Stimulated activated memory B cell treated with anti-CD40 and anti-IgM and Interleukin-4, amounts not matched to agents 10 μg/mL and 1 μg/mL and 100 μg/mL, for 72 hours (primary cell): ENCODE measurements around the gene SLC39A8.

Source experiments
- ATAC-seq: fragments of 150-1000 bp; cut with Tn5 transposase; 2 replicates; pipeline ENCODE4 v1.10.0; 2021
- H3K27ac Mint-ChIP-seq: one replicate; pipeline ENCODE4 v1.8.0; 2022; ENCODE audit warnings: mild to moderate bottlenecking, mixed read lengths
- H3K27me3 Mint-ChIP-seq: one replicate; pipeline ENCODE4 v1.8.0; 2022; ENCODE audit warnings: mixed read lengths
- H3K36me3 Mint-ChIP-seq: one replicate; pipeline ENCODE4 v1.8.0; 2022; ENCODE audit warnings: mixed read lengths
- H3K4me1 Mint-ChIP-seq: one replicate; pipeline ENCODE4 v1.8.0; 2022; ENCODE audit warnings: mixed read lengths
- H3K4me3 Mint-ChIP-seq: one replicate; pipeline ENCODE4 v1.8.0; 2022; ENCODE audit warnings: mild to moderate bottlenecking, moderate library complexity, mixed read lengths
- H3K9me3 Mint-ChIP-seq: one replicate; pipeline ENCODE4 v1.8.0; 2022; ENCODE audit warnings: mixed read lengths

SLC39A8 gene

DNA sequence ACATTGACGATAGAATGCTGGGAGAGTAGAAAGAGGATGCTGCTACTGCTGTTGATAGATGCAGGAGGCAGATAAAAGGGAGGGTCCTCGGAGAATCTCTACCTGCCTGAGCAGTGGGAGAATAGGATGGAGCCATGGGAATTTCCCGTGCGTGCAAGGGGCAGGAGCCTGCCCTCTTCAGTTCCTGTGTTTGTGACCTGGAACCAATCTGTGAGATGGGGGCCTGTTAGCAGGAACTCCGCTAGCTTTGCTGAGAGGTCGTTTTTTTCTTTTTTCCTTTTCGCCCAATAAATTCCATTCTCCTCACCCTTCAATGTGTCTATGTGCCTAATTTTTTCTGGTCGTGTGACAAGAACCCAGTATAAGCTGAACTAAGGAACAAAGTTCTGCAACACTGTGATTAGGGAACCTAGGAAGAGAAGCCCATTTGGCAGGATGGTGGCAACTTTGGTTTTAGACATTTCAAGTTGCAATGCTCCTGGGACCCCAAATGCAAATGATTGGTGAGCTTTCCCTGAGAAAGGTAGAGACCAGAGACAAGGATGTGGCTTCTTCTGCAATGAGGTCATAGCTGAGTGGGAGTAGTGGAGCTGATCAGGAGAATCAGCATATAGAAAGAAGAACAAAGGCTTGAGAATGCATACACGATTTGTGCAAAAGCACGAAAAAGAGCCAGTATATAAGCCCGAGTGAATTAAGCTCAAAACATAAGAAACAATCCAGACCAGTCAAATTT, 23.9 kb downstream of the SLC39A8 start:
- Mint-ChIP-seq H3K27me3 (no peaks in the 10 kb centered on the region), H3K4me3 (peak overlapping the region; percentile 18), H3K27ac (peak overlapping the region; percentile 21), H3K9me3 (no peaks in the 10 kb centered on the region), H3K4me1 (peaks cover 33% of the 10 kb centered on the region), H3K36me3 (peaks cover 33% of the 10 kb centered on the region)
- ATAC-seq: peak; percentile 84

DNA sequence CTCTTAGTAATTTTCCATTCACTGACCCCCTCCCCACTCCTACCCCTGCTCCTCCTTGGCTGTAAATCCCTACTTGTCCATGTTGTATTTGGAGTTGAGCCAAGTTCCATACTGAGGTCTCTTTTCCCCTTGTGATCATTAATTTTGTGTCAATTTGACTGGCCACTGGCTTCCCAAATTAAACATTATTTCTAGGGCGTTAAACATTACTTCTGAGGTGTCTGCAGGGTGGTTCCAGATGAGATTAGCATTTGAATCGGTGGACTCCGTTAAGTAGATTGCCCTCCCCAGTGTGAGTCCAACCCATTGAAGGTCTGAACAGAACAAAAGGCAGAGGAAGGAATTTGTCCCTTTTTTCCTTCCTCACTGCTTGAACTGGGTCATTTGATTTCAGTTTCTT, 25.7 kb downstream of the SLC39A8 start:
- H3K4me3 Mint-ChIP-seq: no peak overlapping the region
- ATAC-seq: no peak
- no peaks in the 10 kb centered on the region for H3K9me3 Mint-ChIP-seq

DNA sequence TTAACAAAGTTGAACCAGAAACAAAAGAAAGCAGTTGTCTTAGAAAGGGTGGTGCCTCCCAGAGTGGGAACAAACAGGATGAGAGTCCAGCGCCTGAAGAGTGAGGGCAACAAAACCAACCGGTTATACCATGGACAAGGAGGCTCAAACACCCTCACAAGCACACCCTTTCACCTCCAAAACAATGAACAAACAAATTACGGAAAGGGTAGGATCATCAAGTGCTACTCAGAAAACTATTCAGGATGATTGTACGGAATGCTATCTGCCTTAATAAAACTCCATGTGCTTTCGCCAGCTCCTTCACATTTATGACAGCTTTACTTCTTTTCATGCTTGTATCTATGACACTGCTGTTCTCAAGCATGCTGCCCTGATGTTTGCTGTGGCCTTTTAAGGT, 26.8 kb downstream of the SLC39A8 start:
- Mint-ChIP-seq H3K27me3 (no peaks in the 10 kb centered on the region), H3K4me1 (peaks cover 26% of the 10 kb centered on the region), H3K36me3 (peaks cover 32% of the 10 kb centered on the region), H3K4me3 (no peak overlapping the region), H3K27ac (no peak overlapping the region), H3K9me3 (no peaks in the 10 kb centered on the region)
- no peak for ATAC-seq

More for the DNA sequence above, 25.7 kb downstream of the SLC39A8 start:
- H3K27me3 Mint-ChIP-seq: no peaks in the 10 kb centered on the region
- peaks cover 28% of the 10 kb centered on the region for H3K36me3 Mint-ChIP-seq
- peaks cover 26% of the 10 kb centered on the region for H3K4me1 Mint-ChIP-seq
- H3K27ac Mint-ChIP-seq: no peak overlapping the region

DNA sequence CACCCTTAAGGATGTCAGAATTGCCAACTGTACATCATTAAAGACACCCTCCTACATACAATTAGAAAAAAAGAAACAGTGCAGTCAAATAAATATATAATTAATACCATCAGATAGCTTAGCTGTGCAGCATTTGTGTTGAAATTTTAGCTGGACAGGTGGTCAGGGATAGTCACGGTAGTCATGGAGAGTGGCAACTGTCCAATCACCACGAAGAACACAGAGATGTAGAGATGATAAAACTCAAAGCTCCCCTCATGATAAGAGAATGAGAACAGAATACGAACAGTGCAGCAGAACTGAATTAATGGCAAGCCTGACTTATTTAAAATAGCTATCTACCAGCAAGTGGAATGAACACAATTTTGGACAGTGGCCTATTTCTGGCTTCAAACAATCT, 27.2 kb downstream of the SLC39A8 start:
- no peak overlapping the region for H3K27ac Mint-ChIP-seq
- no peak for ATAC-seq
- no peaks in the 10 kb centered on the region for H3K9me3 Mint-ChIP-seq
- no peak overlapping the region for H3K4me3 Mint-ChIP-seq
- peaks cover 24% of the 10 kb centered on the region for H3K4me1 Mint-ChIP-seq
- peaks cover 29% of the 10 kb centered on the region for H3K36me3 Mint-ChIP-seq
- H3K27me3 Mint-ChIP-seq: no peaks in the 10 kb centered on the region

DNA sequence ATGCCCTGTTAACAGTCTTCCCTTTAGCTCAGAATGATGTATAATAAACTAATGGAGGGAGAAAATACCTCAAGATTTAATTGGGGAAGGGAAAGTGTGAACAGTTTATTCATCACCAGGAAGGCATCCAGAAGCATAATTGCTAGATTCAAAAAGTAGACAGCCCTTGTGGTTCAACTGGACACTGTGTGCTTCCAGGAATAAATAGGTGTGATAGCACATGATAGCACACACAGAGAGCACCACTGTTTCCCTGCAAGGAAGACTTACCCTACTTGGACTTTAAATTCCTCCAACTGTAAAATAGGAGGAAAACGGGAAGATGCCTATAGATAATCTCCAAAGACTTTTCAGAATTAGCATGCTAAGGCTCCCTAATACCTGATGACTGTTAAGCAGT, 27.8 kb downstream of the SLC39A8 start:
- Mint-ChIP-seq H3K36me3 (peaks cover 26% of the 10 kb centered on the region), H3K27me3 (no peaks in the 10 kb centered on the region), H3K9me3 (no peaks in the 10 kb centered on the region), H3K27ac (no peak overlapping the region), H3K4me1 (peaks cover 18% of the 10 kb centered on the region), H3K4me3 (no peak overlapping the region)
- no peak for ATAC-seq

DNA sequence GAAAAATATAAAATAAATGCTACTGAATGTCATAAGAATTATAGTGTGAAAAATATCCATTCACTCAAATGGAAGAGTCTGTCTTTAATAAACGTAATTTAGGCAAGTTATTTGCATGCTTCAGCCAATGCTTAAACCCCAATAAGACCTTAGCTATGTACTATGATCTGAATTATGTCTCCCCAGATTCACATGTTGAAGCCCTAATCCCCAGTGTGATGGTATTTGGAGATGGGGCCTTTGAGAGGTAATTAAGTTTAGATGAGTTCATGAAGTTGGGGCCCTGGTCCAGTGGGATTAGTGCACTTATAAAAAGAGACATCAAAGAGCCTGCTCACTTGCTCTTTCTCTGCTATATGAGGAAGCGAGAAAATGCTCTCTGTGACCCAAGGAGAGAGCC, 28.7 kb downstream of the SLC39A8 start:
- ATAC-seq: no peak
- Mint-ChIP-seq H3K27me3 (no peaks in the 10 kb centered on the region), H3K36me3 (peaks cover 26% of the 10 kb centered on the region), H3K4me3 (no peak overlapping the region), H3K4me1 (peaks cover 10% of the 10 kb centered on the region), H3K9me3 (no peaks in the 10 kb centered on the region), H3K27ac (no peak overlapping the region)

DNA sequence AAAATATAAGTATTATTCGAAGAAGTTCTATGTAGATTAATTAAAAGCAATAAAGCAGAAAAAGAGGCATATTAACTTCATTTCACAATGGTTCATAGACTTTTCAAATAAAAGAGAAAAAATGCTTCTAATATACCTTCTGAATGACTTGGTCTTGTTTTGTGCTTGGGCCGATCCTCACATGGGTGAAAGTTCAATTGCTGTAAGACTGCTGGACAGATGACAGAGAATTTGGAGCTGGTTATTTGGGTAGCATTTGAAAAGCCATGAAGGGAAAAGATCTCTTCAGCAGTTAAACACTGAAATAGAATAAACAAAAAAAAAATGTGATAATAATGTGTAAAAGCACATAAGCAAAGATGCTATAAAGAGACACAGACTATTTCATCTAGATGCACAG, 29.8 kb downstream of the SLC39A8 start:
- no peaks in the 10 kb centered on the region for H3K27me3 Mint-ChIP-seq
- H3K36me3 Mint-ChIP-seq: peaks cover 28% of the 10 kb centered on the region
- H3K4me1 Mint-ChIP-seq: no peaks in the 10 kb centered on the region
- H3K9me3 Mint-ChIP-seq: no peaks in the 10 kb centered on the region
- no peak overlapping the region for H3K27ac Mint-ChIP-seq
- no peak for ATAC-seq
- H3K4me3 Mint-ChIP-seq: no peak overlapping the region

DNA sequence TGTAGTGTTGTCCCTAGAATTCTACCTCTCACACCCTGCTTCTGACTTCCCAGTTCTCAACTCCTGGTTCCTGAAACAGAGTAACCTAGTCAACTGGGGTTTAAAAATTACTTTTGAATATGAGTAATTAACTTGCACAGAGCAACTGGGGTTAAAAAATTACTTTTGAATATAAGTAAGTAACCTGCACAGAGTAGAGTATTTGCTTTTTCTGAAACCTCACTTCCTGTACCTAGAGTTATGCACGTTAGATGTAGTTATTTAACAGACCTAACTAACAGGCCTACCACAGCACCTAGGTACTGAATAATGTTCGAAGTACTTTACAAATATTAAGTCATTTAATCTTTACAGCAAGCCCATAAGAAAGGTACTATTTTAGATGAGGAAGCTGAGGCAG, 32.9 kb downstream of the SLC39A8 start:
- H3K36me3 Mint-ChIP-seq: peaks cover 37% of the 10 kb centered on the region
- ATAC-seq: no peak
- H3K9me3 Mint-ChIP-seq: no peaks in the 10 kb centered on the region
- H3K4me3 Mint-ChIP-seq: no peak overlapping the region
- no peaks in the 10 kb centered on the region for H3K27me3 Mint-ChIP-seq
- H3K4me1 Mint-ChIP-seq: no peaks in the 10 kb centered on the region
- H3K27ac Mint-ChIP-seq: no peak overlapping the region

DNA sequence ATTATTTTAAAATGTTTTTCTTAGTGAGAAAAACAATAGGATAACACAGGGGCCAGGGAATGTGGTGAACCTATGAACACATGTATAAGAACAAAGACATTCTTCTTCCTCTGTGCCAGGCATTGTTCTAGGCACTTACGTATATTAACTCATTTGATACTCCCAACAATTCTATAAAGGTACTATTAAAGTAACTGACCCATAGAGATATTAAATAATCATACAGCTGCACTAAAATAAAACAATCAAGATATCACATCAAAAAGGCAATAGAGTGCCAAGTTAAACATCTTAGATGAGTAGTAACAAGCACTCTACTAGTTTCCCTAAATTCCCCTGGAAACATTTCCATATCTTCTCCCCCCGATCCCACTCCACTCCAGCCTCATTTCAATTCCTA, 33.4 kb downstream of the SLC39A8 start:
- Mint-ChIP-seq H3K9me3 (no peaks in the 10 kb centered on the region), H3K4me3 (no peak overlapping the region), H3K4me1 (no peaks in the 10 kb centered on the region), H3K36me3 (peaks cover 32% of the 10 kb centered on the region), H3K27me3 (no peaks in the 10 kb centered on the region), H3K27ac (no peak overlapping the region)
- no peak for ATAC-seq

DNA sequence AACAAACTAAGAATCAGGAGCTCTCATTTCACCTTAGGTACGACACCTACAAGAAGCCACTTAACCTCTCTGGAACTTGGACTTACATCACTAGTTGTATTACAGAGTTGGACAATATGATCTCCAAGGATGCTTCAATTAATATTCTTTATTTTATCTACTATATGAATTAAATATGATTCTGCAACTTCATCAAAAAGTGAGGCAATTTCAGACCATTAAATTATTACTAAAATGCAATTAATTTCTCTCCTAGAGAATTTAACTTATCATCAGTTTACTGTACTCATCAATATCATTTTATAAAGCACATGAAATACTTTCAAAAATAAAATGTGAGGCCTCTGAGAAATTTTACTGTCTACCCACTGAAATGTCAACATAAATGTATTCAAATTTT, 33.9 kb downstream of the SLC39A8 start:
- H3K27me3 Mint-ChIP-seq: no peaks in the 10 kb centered on the region
- no peaks in the 10 kb centered on the region for H3K4me1 Mint-ChIP-seq
- peaks cover 31% of the 10 kb centered on the region for H3K36me3 Mint-ChIP-seq
- no peak overlapping the region for H3K27ac Mint-ChIP-seq
- H3K4me3 Mint-ChIP-seq: no peak overlapping the region
- no peaks in the 10 kb centered on the region for H3K9me3 Mint-ChIP-seq
- ATAC-seq: no peak

DNA sequence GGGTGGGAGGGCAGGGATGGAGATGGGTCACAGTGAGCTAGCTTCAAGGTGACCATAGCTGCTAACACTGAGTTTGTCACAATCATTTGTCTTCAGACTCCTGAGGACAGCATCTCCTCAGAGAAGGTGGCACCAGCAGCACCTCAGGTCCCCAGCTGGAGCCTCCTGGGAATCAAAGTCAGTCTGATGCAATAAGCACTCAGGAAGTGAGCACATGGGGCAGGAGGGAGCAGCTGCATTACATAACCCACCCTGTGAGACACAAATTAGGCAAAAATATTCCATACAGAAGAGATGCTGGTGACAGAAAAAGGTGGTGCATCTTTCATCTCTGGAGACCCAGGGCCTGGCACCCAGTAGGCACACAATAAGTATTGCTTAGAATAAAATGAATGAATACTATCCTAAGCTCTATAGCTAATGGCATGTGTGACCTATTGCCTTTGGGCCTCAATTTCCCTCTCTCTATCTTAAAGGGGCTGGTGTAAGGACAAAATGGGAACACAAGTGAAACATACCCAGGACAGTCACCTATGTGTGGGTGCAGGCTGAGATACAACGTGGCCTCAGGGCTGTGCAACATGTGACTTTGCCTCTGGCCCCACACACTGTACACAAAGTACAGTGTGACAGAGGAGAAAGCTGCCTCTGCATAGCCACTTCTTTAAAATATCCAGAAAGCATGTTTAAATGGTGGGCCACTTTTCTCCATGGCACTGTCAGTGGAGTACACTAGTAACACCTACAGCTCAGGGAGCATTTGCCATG, 37.1 kb downstream of the SLC39A8 start:
- Mint-ChIP-seq H3K27me3 (no peaks in the 10 kb centered on the region), H3K4me1 (no peaks in the 10 kb centered on the region), H3K36me3 (peaks cover 33% of the 10 kb centered on the region), H3K27ac (no peak overlapping the region), H3K9me3 (no peaks in the 10 kb centered on the region), H3K4me3 (no peak overlapping the region)
- ATAC-seq: no peak

DNA sequence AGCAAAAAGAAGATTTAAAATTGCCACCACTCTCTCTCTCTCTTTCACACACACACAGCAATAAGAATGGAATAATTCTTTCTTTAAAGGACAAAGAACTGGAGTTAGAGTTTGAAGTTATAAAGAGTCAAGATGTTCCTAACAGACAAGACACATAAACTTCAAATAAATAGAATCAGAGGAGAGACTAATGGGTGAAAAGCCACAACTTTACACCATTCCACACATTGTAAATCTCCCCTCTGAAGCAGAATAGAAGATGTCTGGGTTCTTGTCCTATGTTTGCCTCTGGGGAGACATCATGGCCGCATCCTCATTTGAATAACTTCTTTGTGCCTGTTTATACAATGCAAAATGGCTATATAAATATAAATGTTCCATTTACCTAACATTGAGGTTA, 39.6 kb downstream of the SLC39A8 start:
- no peak for ATAC-seq
- H3K4me1 Mint-ChIP-seq: peaks cover 6% of the 10 kb centered on the region
- H3K9me3 Mint-ChIP-seq: no peaks in the 10 kb centered on the region
- peaks cover 44% of the 10 kb centered on the region for H3K36me3 Mint-ChIP-seq
- no peak overlapping the region for H3K4me3 Mint-ChIP-seq
- no peaks in the 10 kb centered on the region for H3K27me3 Mint-ChIP-seq
- H3K27ac Mint-ChIP-seq: no peak overlapping the region

DNA sequence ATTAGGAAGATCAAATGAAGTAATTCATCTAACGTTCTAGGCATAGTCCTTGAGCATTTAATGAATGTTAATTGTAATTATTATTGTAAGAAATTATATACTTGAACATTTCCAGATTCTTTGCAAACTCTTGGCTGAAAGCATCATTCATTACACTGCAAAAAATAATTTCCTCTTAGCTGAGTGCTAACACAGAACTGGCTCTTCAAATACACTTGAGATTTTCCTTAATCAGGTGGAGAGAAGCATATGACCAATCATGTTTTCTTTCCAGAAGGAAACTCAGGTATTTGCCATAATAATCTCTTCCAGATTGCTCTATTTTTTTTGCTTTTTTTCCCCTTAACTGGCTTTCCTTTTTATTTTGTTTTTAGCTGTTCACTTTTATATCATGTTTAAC, 42.5 kb downstream of the SLC39A8 start:
- ATAC-seq: no peak
- Mint-ChIP-seq H3K36me3 (peaks cover 40% of the 10 kb centered on the region), H3K27ac (no peak overlapping the region)

DNA sequence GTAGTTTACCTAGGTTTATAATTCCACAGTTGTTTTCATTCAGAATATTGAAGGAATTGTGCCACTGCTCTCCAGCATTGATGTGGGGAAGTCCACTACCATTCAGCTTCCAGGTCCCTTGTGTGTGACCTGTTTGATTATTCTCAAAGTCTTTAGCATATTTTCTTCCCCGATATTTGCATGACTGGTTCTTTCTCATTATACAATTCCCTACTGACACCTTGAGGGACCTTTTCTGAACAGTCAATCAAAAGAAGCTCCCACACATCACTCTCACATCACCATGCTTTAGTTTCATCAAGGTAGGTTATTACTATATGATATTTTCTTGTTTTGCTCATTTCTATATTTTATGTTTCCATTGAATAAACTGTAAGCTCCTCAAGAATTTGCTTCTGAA, 44.1 kb downstream of the SLC39A8 start:
- peak; percentile 45 for ATAC-seq
- Mint-ChIP-seq H3K36me3 (peaks cover 51% of the 10 kb centered on the region), H3K4me1 (peaks cover 20% of the 10 kb centered on the region)

More for the DNA sequence above, 42.5 kb downstream of the SLC39A8 start:
- H3K9me3 Mint-ChIP-seq: no peaks in the 10 kb centered on the region
- H3K4me3 Mint-ChIP-seq: no peak overlapping the region
- peaks cover 20% of the 10 kb centered on the region for H3K4me1 Mint-ChIP-seq
- no peaks in the 10 kb centered on the region for H3K27me3 Mint-ChIP-seq

DNA sequence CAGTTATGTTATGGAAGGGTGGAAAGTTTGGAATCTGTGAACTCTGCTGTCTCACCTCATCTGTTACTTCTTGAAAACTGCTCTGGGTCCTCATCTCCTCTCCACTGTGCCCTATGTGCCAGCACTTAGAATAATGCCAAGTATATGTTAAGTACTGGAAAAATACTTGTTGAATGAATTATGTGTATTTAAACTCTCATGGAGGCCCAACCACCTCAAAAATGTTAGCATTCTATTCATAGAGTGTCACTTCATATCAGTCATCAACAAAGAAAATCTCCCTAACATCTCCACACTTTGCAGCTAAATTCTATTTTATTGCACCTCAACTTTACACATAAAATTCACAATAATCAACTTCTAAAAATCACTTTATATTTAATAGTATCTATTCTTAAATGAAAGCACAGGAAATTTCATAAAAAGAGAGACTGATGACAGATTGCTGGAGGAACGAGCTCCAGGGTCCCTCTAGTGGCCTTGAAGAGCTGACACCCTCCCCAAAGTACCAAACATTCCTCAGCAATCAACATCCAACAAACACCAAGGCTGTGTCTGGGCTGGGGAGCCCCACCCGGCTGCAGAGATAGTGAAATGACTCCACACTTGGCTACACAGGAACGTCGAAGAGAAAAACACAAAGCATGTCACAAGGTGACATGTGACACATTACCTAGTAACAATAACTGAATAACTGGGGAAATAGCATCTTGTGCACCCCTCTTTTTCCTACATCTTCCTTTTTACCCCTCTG, 45.8 kb downstream of the SLC39A8 start:
- ATAC-seq: peak; percentile 72
- Mint-ChIP-seq H3K4me3 (no peak overlapping the region), H3K36me3 (peaks cover 50% of the 10 kb centered on the region), H3K9me3 (no peaks in the 10 kb centered on the region), H3K27ac (no peak overlapping the region), H3K4me1 (peaks cover 20% of the 10 kb centered on the region), H3K27me3 (no peaks in the 10 kb centered on the region)

More for the DNA sequence above, 44.1 kb downstream of the SLC39A8 start:
- H3K27ac Mint-ChIP-seq: no peak overlapping the region
- no peak overlapping the region for H3K4me3 Mint-ChIP-seq
- H3K27me3 Mint-ChIP-seq: no peaks in the 10 kb centered on the region
- H3K9me3 Mint-ChIP-seq: no peaks in the 10 kb centered on the region
